Lung (tissue), 12 donors: ENCODE results near the gene LRP5. TPM values are rescaled to one million over a fixed set of nuclear protein-coding genes. Genes with fewer than 3 reads are reported as not detected.
"Not testable (repeated sequence)": the region's sequence is repeated elsewhere in the genome, so short reads cannot be mapped to it uniquely, and the experiment has no call there.

Source experiments
- ATAC-seq: fragments of 200-7000 bp; cut with Tn5 transposase; one replicate; pipeline ENCODE4 v1.9.1; 2020; ENCODE audit warnings: moderate number of reproducible peaks; ENCODE audit not compliant: insufficient read depth, low FRiP score
- DNase-seq, 3 donors: peaks; one replicate each; pipeline ENCODE4 v3.0.0-alpha.2; 2013 to 2017
- H3K27ac ChIP-seq, 2 donors: one replicate each; pipeline ENCODE4 v1.5.1; 2013; ENCODE audit warnings: mild to moderate bottlenecking in 2 of 2, moderate library complexity in 2 of 2, control low read depth in 1 of 2, inconsistent platforms in 1 of 2, low read depth in 1 of 2, low read length in 1 of 2
- H3K27me3 ChIP-seq, 3 donors: one replicate each; pipeline ENCODE4 v1.5.1; 2013; ENCODE audit warnings: low read length in 2 of 3; ENCODE audit not compliant: control insufficient read depth in 3 of 3, insufficient read depth in 3 of 3
- H3K36me3 ChIP-seq, 4 donors: one replicate each; pipeline ENCODE4 v1.5.1; 2013; ENCODE audit warnings: low read length in 4 of 4, mild to moderate bottlenecking in 1 of 4, moderate library complexity in 1 of 4; ENCODE audit not compliant: control insufficient read depth in 4 of 4, insufficient read depth in 4 of 4
- H3K4me1 ChIP-seq, 5 donors: one replicate each; pipeline ENCODE4 v1.5.1; 2013; ENCODE audit warnings: low read length in 5 of 5, mild to moderate bottlenecking in 2 of 5, moderate library complexity in 1 of 5; ENCODE audit not compliant: control insufficient read depth in 5 of 5, insufficient read depth in 5 of 5
- H3K4me3 ChIP-seq: one replicate; pipeline ENCODE4 v1.5.1; 2013; ENCODE audit warnings: mild to moderate bottlenecking, control low read depth, moderate library complexity
- H3K9ac ChIP-seq, 2 donors: one replicate each; pipeline ENCODE4 v1.5.1; 2013; ENCODE audit warnings: low read length in 2 of 2, control low read depth in 1 of 2; ENCODE audit not compliant: insufficient read depth in 1 of 2
- H3K9me3 ChIP-seq, 4 donors: one replicate each; pipeline ENCODE4 v1.5.1; 2013; ENCODE audit warnings: low read length in 3 of 4, mild to moderate bottlenecking in 1 of 4, moderate library complexity in 1 of 4; ENCODE audit not compliant: control insufficient read depth in 4 of 4, insufficient read depth in 3 of 4
- CTCF ChIP-seq: IDR thresholded peaks from 2 replicates; pipeline ENCODE4 v1.5.1; 2012; ENCODE audit warnings: mild to moderate bottlenecking; ENCODE audit errors: control extremely low read depth, extremely low read depth
- WGBS, 2 donors: extraction: QIAGEN DNeasy Blood & Tissue Kit; methylation state at CpG; one replicate each; pipeline ENCODE4 v1.1.7; 2013; 5-methylcytosine and 5-hydroxymethylcytosine counted together
- polyA plus RNA-seq, 2 donors: library from polyadenylated mRNA; stranded (reverse); fragments of 200-250 nt; gene quantifications; one replicate each; pipeline ENCODE4 v1.2.1, GENCODE V29; 2013
- total RNA-seq, 2 donors: library from RNA; depleted of rRNA in 1 of 2; stranded (reverse); fragments of >200 nt in 1 of 2; gene quantifications; one replicate each; pipeline ENCODE4 v1.2.1, GENCODE V29; 2014 to 2021
- donor health status: control.
- donor health status: control.
- donor health status: Bipolar disorder and iron deficiency.
- donor health status: healthy.
- donor health status: DM: yes; HTN: yes; CAD: no.

The LRP5 gene
- total and polyA plus RNA-seq, 4 donors: 33.7 to 76.4 (median 63.2) TPM

DNA sequence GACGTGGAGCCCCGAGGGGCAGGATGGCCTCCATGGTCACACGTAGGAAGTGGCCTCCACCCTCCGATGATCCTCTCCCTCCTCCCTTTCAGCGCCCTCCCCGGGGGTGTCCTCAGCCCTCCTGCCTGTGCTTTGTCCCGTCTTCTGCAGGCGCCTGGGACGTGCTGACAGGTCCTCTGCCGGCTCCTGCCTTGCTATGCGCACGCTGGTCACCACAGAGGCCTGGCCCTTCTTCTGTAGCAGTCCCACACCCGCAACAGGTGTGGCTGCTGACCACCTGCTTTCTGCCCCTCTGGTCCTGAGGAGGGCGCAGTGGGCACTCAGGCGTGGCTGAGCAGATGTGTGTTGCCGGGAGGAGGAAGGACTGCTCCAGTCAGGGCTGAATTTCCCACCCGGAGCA lies 120.5 kb downstream of the LRP5 start:
- no peaks in the 10 kb centered on the region for H3K27me3 ChIP-seq
- no peak overlapping the region for H3K4me3 ChIP-seq
- TF ChIP-seq CTCF: no peak
- no peak overlapping the region for H3K9ac ChIP-seq
- WGBS, 2 donors: 90 to 91% methylated on average over 17 of the region's 17 CpGs
- no peak for DNase-seq
- no peak for ATAC-seq
- peaks cover 0 to 9% (median 0%) of the 10 kb centered on the region in 5 donors for H3K4me1 ChIP-seq
- H3K9me3 ChIP-seq: peaks cover 0 to 10% (median 5%) of the 10 kb centered on the region in 4 donors
- H3K27ac ChIP-seq: no peak overlapping the region
- H3K36me3 ChIP-seq: peaks cover 4 to 50% (median 36%) of the 10 kb centered on the region in 4 donors

DNA sequence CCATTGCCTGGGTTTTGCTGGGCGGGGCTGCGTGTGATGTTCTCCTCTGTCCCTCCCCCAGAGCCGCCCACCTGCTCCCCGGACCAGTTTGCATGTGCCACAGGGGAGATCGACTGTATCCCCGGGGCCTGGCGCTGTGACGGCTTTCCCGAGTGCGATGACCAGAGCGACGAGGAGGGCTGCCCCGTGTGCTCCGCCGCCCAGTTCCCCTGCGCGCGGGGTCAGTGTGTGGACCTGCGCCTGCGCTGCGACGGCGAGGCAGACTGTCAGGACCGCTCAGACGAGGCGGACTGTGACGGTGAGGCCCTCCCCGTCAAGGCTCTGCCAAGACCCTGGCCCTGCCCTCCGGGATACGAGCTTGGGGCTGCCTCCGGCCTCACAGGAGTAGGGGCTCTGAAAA lies 121.2 kb downstream of the LRP5 start:
- Histone ChIP-seq H3K9ac (no peak overlapping the region), H3K27me3 (no peaks in the 10 kb centered on the region), H3K4me1 (peaks cover 0 to 10% (median 0%) of the 10 kb centered on the region in 5 donors), H3K27ac (no peak overlapping the region), H3K9me3 (peaks cover 0 to 10% (median 5%) of the 10 kb centered on the region in 4 donors), H3K36me3 (peaks cover 4 to 55% (median 31%) of the 10 kb centered on the region in 4 donors), H3K4me3 (no peak overlapping the region)
- no peak for TF ChIP-seq CTCF
- ATAC-seq (no peak), DNase-seq (no peak)
- 96% methylated on average over 31 of the region's 31 CpGs for WGBS, 2 donors

- ATAC-seq, H3K9ac ChIP-seq, H3K4me1 ChIP-seq, H3K9me3 ChIP-seq, H3K27ac ChIP-seq, DNase-seq, H3K27me3 ChIP-seq, H3K4me3 ChIP-seq: not testable (repeated sequence)
- H3K36me3 ChIP-seq: peaks cover 4 to 59% (median 31%) of the 10 kb centered on the region in 4 donors
- 91 to 95% methylated on average over 5 of the region's 5 CpGs for WGBS, 2 donors
Observed at GRCh38 chr11:68434159-68434558, 121.8 kb downstream of the LRP5 start.

- WGBS, 2 donors: 90% methylated on average over 16 of the region's 16 CpGs
- H3K27me3 ChIP-seq: no peaks in the 10 kb centered on the region
- H3K9ac ChIP-seq: no peak overlapping the region
- no peak for DNase-seq
- peaks cover 0 to 62% (median 18%) of the 10 kb centered on the region in 4 donors for H3K36me3 ChIP-seq
- TF ChIP-seq CTCF: no peak
- no peak overlapping the region for H3K4me3 ChIP-seq
- peak overlapping the region in 1 of 2 donors; percentile 33 for H3K27ac ChIP-seq
- peaks cover 0 to 15% (median 8%) of the 10 kb centered on the region in 5 donors for H3K4me1 ChIP-seq
- no peaks in the 10 kb centered on the region for H3K9me3 ChIP-seq
- ATAC-seq: no peak
Observed at GRCh38 chr11:68436162-68436888, 123.9 kb downstream of the LRP5 start.
